HEK293 (cell line): ENCODE data around the gene KLHL29.

Experiments
- CTCF ChIA-PET: fragments of 350-600 bp; formaldehyde crosslinking; extraction: SDS; loops from one replicate; lab custom pipeline; 2021; ENCODE audit warnings: antibody characterized with exemption; lab: Yijun Ruan, JAX
- POLR2A ChIA-PET: fragments of 300-600 bp; formaldehyde crosslinking; extraction: SDS; loops from one replicate; lab custom pipeline; 2020; ENCODE audit warnings: antibody characterized with exemption, inconsistent platforms; lab: Yijun Ruan, JAX
- H3K27ac ChIP-seq: fragments of 200-500 bp; sonication (Bioruptor generic); 2 replicates; pipeline ENCODE4 v1.5.1; 2014; ENCODE audit warnings: low read depth, low read length, control low read depth, inconsistent platforms; ENCODE audit errors: extremely low read depth
- H3K36me3 ChIP-seq, 2 experiments: fragments of 200-500 bp in 1 of 2; sonication (Bioruptor generic) in 1 of 2; 1 replicate in 1 of 2; 2 replicates in 1 of 2; pipeline ENCODE4 v1.5.1; 2014 to 2017; ENCODE audit warnings: inconsistent platforms in 2 of 2, low read length in 2 of 2; ENCODE audit not compliant: control insufficient read depth in 2 of 2, insufficient read depth in 1 of 2
- H3K4me1 ChIP-seq: fragments of 200-500 bp; sonication (Bioruptor generic); 2 replicates; pipeline ENCODE4 v1.5.1; 2014; ENCODE audit warnings: mild to moderate bottlenecking, low read length, inconsistent platforms; ENCODE audit not compliant: control insufficient read depth, insufficient read depth
- H3K4me3 ChIP-seq: 2 replicates; pipeline ENCODE4 v1.5.1; 2011; ENCODE audit warnings: low read depth, mild to moderate bottlenecking, control low read depth, low read length, moderate library complexity
- H3K9me3 ChIP-seq: fragments of 200-500 bp; sonication (Bioruptor generic); 2 replicates; pipeline ENCODE4 v1.5.1; 2014; ENCODE audit warnings: low read depth, low read length, inconsistent platforms; ENCODE audit not compliant: control insufficient read depth, insufficient read depth
- BCL11B ChIP-seq: fragments of 450-650 bp; formaldehyde crosslinking; IDR thresholded peaks from 2 replicates; pipeline ENCODE4 v1.5.1; 2016; ENCODE audit warnings: low read depth, missing biosample characterization, missing genetic modification characterization
- REPIN1 ChIP-seq: fragments of 450-650 bp; formaldehyde crosslinking; IDR thresholded peaks from 2 replicates; pipeline ENCODE4 v1.5.1; 2017; ENCODE audit warnings: missing biosample characterization, missing genetic modification characterization, low read depth
- YY2 ChIP-seq: fragments of 450-650 bp; formaldehyde crosslinking; IDR thresholded peaks from 2 replicates; pipeline ENCODE4 v1.5.1; 2016; ENCODE audit warnings: missing biosample characterization, missing genetic modification characterization
- ZBTB1 ChIP-seq: fragments of 450-650 bp; formaldehyde crosslinking; IDR thresholded peaks from 2 replicates; pipeline ENCODE4 v1.5.1; 2016; ENCODE audit warnings: missing biosample characterization, missing genetic modification characterization
- ZBTB17 ChIP-seq: fragments of 450-650 bp; formaldehyde crosslinking; IDR thresholded peaks from 2 replicates; pipeline ENCODE4 v1.5.1; 2016; ENCODE audit warnings: missing biosample characterization, missing genetic modification characterization
- ZEB2 ChIP-seq: fragments of 450-650 bp; formaldehyde crosslinking; IDR thresholded peaks from 2 replicates; pipeline ENCODE4 v1.5.1; 2016; ENCODE audit warnings: missing biosample characterization, missing genetic modification characterization
- ZNF10 ChIP-seq: fragments of 450-650 bp; formaldehyde crosslinking; IDR thresholded peaks from 2 replicates; pipeline ENCODE4 v1.5.1; 2017; ENCODE audit warnings: missing biosample characterization, missing genetic modification characterization
- ZNF114 ChIP-seq: fragments of 450-650 bp; formaldehyde crosslinking; IDR thresholded peaks from 2 replicates; pipeline ENCODE4 v1.5.0; 2017; ENCODE audit warnings: missing biosample characterization, missing genetic modification characterization
- ZNF169 ChIP-seq: fragments of 450-650 bp; formaldehyde crosslinking; IDR thresholded peaks from 2 replicates; pipeline ENCODE4 v1.5.1; 2016; ENCODE audit warnings: missing biosample characterization, missing genetic modification characterization
- ZNF19 ChIP-seq: fragments of 450-650 bp; formaldehyde crosslinking; IDR thresholded peaks from 2 replicates; pipeline ENCODE4; 2016; ENCODE audit warnings: missing biosample characterization, missing genetic modification characterization, low read depth
- ZNF266 ChIP-seq: fragments of 450-650 bp; formaldehyde crosslinking; IDR thresholded peaks from 2 replicates; pipeline ENCODE4 v1.5.1; 2016; ENCODE audit warnings: missing biosample characterization, missing genetic modification characterization, low read depth
- ZNF354C ChIP-seq: fragments of 450-650 bp; formaldehyde crosslinking; IDR thresholded peaks from 2 replicates; pipeline ENCODE4 v1.5.1; 2016; ENCODE audit warnings: missing biosample characterization, missing genetic modification characterization, low read depth, borderline replicate concordance
- ZNF544 ChIP-seq: fragments of 450-650 bp; formaldehyde crosslinking; IDR thresholded peaks from 2 replicates; pipeline ENCODE4 v1.5.0; 2017; ENCODE audit warnings: missing biosample characterization, missing genetic modification characterization
- ZNF548 ChIP-seq: fragments of 450-650 bp; formaldehyde crosslinking; IDR thresholded peaks from 2 replicates; pipeline ENCODE4 v1.5.1; 2016; ENCODE audit warnings: missing biosample characterization, missing genetic modification characterization
- ZNF623 ChIP-seq: fragments of 450-650 bp; formaldehyde crosslinking; IDR thresholded peaks from 2 replicates; pipeline ENCODE4 v1.5.1; 2016; ENCODE audit warnings: missing biosample characterization, missing genetic modification characterization
- ZNF624 ChIP-seq: fragments of 450-650 bp; formaldehyde crosslinking; IDR thresholded peaks from 2 replicates; pipeline ENCODE4 v1.5.1; 2017; ENCODE audit warnings: missing biosample characterization, missing genetic modification characterization
- ZNF701 ChIP-seq: fragments of 450-650 bp; formaldehyde crosslinking; IDR thresholded peaks from 2 replicates; pipeline ENCODE4 v1.5.1; 2016; ENCODE audit warnings: missing biosample characterization, missing genetic modification characterization
- ZNF747 ChIP-seq: fragments of 450-650 bp; formaldehyde crosslinking; IDR thresholded peaks from 2 replicates; pipeline ENCODE4 v1.5.1; 2016; ENCODE audit warnings: missing biosample characterization, missing genetic modification characterization
- ZNF830 ChIP-seq: fragments of 450-650 bp; IDR thresholded peaks from 2 replicates; pipeline ENCODE4 v1.5.0; 2018; ENCODE audit warnings: missing biosample characterization, missing genetic modification characterization, low read depth, mild to moderate bottlenecking, moderate library complexity
- TF ChIP-seq, protein P1 (sequence below): IDR thresholded peaks from 2 replicates; pipeline ENCODE4 v1.6.1; 2011; ENCODE audit warnings: mild to moderate bottlenecking, low read depth, low read length, borderline replicate concordance
- TF ChIP-seq, protein P2 (sequence below): fragments of 450-650 bp; formaldehyde crosslinking; IDR thresholded peaks from 2 replicates; pipeline ENCODE4 v1.5.1; 2016; ENCODE audit warnings: missing biosample characterization, missing genetic modification characterization
- TF ChIP-seq, protein P3 (sequence below): fragments of 450-650 bp; formaldehyde crosslinking; IDR thresholded peaks from 2 replicates; pipeline ENCODE4 v1.5.1; 2017; ENCODE audit warnings: missing biosample characterization, missing genetic modification characterization
- TF ChIP-seq, protein P4 (sequence below): fragments of 450-650 bp; formaldehyde crosslinking; IDR thresholded peaks from 2 replicates; pipeline ENCODE4 v1.5.1; 2016; ENCODE audit warnings: missing biosample characterization, missing genetic modification characterization
- TF ChIP-seq, protein P5 (sequence below): fragments of 450-650 bp; formaldehyde crosslinking; IDR thresholded peaks from 2 replicates; pipeline ENCODE4; 2016; ENCODE audit warnings: missing biosample characterization, missing genetic modification characterization

KLHL29 gene

DNA sequence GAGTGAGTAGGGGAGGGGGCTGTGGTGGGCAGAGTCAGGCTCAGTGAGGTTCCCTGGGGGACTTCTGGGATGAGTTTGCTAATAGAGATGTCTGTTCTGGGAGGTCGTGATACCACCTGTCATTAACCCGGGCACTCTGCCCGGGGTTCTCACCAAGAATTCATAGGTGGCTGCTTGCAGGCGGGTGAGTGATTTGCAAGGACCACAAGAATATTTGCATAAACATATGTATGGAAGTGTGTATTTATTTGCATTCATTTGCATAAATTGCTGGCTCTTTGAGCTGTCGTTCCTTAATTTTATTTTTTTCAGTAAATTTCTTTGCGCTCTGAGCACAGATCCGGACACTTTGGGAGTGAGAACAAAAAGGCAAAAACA, 282.0 kb downstream of the KLHL29 start:
- TF ChIP-seq ZNF624 (tag by site-specific recombination) (no peak), BCL11B (tag by site-specific recombination) (no peak), ZEB2 (tag by site-specific recombination) (no peak), ZBTB17 (tag by site-specific recombination) (no peak), ZNF354C (no peak), ZNF544 (tag by site-specific recombination) (no peak), ZNF10 (tag by site-specific recombination) (no peak), ZNF830 (no peak), ZNF747 (tag by site-specific recombination) (no peak), ZNF266 (tag by site-specific recombination) (no peak), ZNF114 (tag by site-specific recombination) (no peak), ZNF169 (tag by site-specific recombination) (no peak), ZNF19 (tag by site-specific recombination) (no peak)
- TF ChIP-seq, protein P1, sequence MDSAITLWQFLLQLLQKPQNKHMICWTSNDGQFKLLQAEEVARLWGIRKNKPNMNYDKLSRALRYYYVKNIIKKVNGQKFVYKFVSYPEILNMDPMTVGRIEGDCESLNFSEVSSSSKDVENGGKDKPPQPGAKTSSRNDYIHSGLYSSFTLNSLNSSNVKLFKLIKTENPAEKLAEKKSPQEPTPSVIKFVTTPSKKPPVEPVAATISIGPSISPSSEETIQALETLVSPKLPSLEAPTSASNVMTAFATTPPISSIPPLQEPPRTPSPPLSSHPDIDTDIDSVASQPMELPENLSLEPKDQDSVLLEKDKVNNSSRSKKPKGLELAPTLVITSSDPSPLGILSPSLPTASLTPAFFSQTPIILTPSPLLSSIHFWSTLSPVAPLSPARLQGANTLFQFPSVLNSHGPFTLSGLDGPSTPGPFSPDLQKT = no peak
- TF ChIP-seq, protein P2, sequence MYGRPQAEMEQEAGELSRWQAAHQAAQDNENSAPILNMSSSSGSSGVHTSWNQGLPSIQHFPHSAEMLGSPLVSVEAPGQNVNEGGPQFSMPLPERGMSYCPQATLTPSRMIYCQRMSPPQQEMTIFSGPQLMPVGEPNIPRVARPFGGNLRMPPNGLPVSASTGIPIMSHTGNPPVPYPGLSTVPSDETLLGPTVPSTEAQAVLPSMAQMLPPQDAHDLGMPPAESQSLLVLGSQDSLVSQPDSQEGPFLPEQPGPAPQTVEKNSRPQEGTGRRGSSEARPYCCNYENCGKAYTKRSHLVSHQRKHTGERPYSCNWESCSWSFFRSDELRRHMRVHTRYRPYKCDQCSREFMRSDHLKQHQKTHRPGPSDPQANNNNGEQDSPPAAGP (tag by site-specific recombination) = no peak
- TF ChIP-seq, protein P3, sequence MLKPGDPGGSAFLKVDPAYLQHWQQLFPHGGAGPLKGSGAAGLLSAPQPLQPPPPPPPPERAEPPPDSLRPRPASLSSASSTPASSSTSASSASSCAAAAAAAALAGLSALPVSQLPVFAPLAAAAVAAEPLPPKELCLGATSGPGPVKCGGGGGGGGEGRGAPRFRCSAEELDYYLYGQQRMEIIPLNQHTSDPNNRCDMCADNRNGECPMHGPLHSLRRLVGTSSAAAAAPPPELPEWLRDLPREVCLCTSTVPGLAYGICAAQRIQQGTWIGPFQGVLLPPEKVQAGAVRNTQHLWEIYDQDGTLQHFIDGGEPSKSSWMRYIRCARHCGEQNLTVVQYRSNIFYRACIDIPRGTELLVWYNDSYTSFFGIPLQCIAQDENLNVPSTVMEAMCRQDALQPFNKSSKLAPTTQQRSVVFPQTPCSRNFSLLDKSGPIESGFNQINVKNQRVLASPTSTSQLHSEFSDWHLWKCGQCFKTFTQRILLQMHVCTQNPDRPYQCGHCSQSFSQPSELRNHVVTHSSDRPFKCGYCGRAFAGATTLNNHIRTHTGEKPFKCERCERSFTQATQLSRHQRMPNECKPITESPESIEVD (tag by site-specific recombination) = no peak
- TF ChIP-seq, protein P4, sequence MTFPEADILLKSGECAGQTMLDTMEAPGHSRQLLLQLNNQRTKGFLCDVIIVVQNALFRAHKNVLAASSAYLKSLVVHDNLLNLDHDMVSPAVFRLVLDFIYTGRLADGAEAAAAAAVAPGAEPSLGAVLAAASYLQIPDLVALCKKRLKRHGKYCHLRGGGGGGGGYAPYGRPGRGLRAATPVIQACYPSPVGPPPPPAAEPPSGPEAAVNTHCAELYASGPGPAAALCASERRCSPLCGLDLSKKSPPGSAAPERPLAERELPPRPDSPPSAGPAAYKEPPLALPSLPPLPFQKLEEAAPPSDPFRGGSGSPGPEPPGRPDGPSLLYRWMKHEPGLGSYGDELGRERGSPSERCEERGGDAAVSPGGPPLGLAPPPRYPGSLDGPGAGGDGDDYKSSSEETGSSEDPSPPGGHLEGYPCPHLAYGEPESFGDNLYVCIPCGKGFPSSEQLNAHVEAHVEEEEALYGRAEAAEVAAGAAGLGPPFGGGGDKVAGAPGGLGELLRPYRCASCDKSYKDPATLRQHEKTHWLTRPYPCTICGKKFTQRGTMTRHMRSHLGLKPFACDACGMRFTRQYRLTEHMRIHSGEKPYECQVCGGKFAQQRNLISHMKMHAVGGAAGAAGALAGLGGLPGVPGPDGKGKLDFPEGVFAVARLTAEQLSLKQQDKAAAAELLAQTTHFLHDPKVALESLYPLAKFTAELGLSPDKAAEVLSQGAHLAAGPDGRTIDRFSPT (tag by site-specific recombination) = no peak
- TF ChIP-seq, protein P5, sequence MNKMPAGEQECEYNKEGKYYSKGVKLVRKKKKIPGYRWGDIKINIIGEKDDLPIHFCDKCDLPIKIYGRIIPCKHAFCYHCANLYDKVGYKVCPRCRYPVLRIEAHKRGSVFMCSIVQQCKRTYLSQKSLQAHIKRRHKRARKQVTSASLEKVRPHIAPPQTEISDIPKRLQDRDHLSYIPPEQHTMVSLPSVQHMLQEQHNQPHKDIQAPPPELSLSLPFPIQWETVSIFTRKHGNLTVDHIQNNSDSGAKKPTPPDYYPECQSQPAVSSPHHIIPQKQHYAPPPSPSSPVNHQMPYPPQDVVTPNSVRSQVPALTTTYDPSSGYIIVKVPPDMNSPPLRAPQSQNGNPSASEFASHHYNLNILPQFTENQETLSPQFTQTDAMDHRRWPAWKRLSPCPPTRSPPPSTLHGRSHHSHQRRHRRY (tag by site-specific recombination) = no peak
- H3K9me3 ChIP-seq = no peaks in the 10 kb centered on the region
- no peak overlapping the region for H3K4me3 ChIP-seq
- ChIA-PET CTCF (no interaction called here), POLR2A (no interaction called here)
- no peak overlapping the region for H3K27ac ChIP-seq
- H3K36me3 ChIP-seq = no peaks in the 10 kb centered on the region
- H3K4me1 ChIP-seq = no peaks in the 10 kb centered on the region

DNA sequence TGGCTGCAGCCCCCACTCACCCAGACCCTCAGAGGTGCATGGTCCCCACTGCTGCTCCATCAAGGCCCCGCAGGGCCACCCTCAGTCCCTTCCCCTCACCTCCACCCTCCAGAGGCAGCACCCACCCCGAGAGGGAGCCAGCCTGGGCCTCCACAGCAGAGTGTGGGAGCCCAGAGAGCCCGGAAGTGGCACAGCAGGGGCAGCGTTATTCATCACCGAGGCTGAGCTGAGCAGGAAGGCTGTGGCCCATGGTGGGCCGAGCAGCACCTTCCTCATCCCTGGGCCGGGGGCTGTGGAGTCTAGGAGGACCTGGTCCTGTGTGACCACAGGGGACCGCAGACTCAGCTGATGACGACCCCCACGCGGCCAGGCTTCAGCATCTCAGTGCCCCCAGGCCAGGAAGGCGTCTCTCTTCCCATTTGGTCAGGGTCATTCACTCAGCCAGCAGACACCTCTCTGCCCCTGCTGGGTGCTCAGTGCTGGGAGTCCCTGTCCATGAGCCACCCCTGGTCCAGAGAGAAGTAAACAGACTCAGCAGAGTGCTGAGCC, 283.9 kb downstream of the KLHL29 start:
- H3K4me3 ChIP-seq = no peak overlapping the region
- POLR2A ChIA-PET = no interaction called here
- CTCF ChIA-PET = interaction anchor here (0.6 kb wide), 1 partner anchor 258 kb away, joined by 3 read pairs; the partner anchor contains the start of gene ATAD2B
- H3K36me3 ChIP-seq = peaks cover 0 to 5% of the 10 kb centered on the region in 2 experiments; a peak in 1 of 3 replicates
- H3K9me3 ChIP-seq = no peaks in the 10 kb centered on the region
- H3K4me1 ChIP-seq = no peaks in the 10 kb centered on the region
- no peak overlapping the region for H3K27ac ChIP-seq
- TF ChIP-seq ZBTB1 (tag by site-specific recombination) (no peak), ZNF548 (tag by site-specific recombination) (no peak), YY2 (tag by site-specific recombination) (no peak), ZNF623 (tag by site-specific recombination) (no peak), ZNF701 (tag by site-specific recombination) (no peak), REPIN1 (tag by site-specific recombination) (no peak)
- TF ChIP-seq, protein P3 (tag by site-specific recombination) = no peak
